HUES64 (cell line): Measurements from ENCODE around the gene MSANTD2.

Experiments used
- H3K27ac ChIP-seq: 2 replicates; pipeline ENCODE4 v1.7.0; 2013; ENCODE audit warnings: low read depth, low read length, inconsistent platforms
- H3K27me3 ChIP-seq: 2 replicates; pipeline ENCODE4 v1.6.1; 2013; ENCODE audit warnings: mild to moderate bottlenecking, low read length; ENCODE audit not compliant: insufficient read depth
- H3K36me3 ChIP-seq: 2 replicates; pipeline ENCODE4 v1.6.1; 2013; ENCODE audit warnings: mild to moderate bottlenecking, low read length; ENCODE audit not compliant: insufficient read depth
- H3K4me1 ChIP-seq: 2 replicates; pipeline ENCODE4 v1.6.1; 2013; ENCODE audit warnings: mild to moderate bottlenecking, low read length, moderate library complexity; ENCODE audit not compliant: insufficient read depth
- H3K4me3 ChIP-seq: 2 replicates; pipeline ENCODE4 v1.5.1; 2013; ENCODE audit warnings: mild to moderate bottlenecking, low read length, moderate library complexity
- H3K9ac ChIP-seq: 2 replicates; pipeline ENCODE4 v1.6.1; 2013; ENCODE audit warnings: mild to moderate bottlenecking, low read depth, low read length
- H3K9me3 ChIP-seq: 2 replicates; pipeline ENCODE4 v1.6.1; 2013; ENCODE audit warnings: low read depth, low read length; ENCODE audit not compliant: insufficient read depth
- WGBS: fragments of 150-250, 120-280 bp; methylation state at CpG from one replicate; pipeline ENCODE4 v1.1.7; 2013; ENCODE audit warnings: missing lambda C conversion rate; 5-methylcytosine and 5-hydroxymethylcytosine counted together

MSANTD2 gene

DNA sequence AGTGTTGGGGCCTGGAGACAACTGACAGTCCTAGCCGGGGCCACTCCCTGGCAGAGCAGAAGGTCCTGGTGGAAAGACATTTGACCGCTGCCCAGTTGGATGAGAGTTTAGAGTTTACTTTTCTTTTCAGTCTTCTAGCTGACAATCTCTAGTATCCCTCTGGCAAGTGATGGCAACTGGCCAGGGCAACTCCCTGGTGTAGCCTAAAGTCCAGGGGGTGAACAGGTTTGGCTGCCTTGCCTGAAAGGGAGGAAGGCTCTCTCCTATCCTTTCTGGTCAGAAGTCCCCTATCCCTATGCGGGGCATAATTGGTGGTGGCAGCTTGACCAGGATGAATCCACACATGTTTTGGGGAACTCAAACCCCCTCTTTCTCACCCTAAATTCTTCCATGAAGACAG is 16.8 kb upstream of the MSANTD2 start:
- H3K27me3 ChIP-seq = peaks cover 8% of the 10 kb centered on the region; the same call in 1 of the 2 replicates
- H3K4me3 ChIP-seq = no peak overlapping the region
- no peaks in the 10 kb centered on the region for H3K4me1 ChIP-seq
- WGBS = 97% methylated on average over 3 of the region's 3 CpGs
- no peaks in the 10 kb centered on the region for H3K9me3 ChIP-seq
- H3K27ac ChIP-seq = no peak overlapping the region
- no peak overlapping the region for H3K9ac ChIP-seq
- H3K36me3 ChIP-seq = no peaks in the 10 kb centered on the region

DNA sequence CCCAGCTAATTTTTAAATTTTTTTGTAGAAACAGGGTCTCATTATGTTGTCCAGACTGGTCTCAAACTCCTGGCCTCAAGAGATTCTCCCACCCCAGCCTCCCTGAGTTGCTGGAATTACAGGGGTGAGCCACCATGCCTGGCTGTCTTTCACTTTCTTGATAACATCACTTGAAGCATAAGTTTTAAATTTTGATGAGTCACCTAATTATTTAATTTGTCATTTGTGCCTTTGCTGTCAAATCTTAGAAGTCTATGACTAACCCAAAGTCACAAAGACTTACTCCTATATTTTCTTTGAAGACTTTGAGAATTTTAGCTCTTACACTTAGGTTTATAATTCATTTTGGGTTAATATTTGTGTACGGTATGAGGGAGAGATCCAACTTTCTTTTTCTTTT is 14.5 kb upstream of the MSANTD2 start:
- no CpG with 5 or more reads among the region's 1 CpG for WGBS
- Histone ChIP-seq H3K27ac (no peak overlapping the region), H3K9ac (no peak overlapping the region), H3K4me3 (no peak overlapping the region), H3K27me3 (peaks cover 8% of the 10 kb centered on the region; the same call in 1 of the 2 replicates), H3K4me1 (no peaks in the 10 kb centered on the region), H3K9me3 (no peaks in the 10 kb centered on the region), H3K36me3 (no peaks in the 10 kb centered on the region)

DNA sequence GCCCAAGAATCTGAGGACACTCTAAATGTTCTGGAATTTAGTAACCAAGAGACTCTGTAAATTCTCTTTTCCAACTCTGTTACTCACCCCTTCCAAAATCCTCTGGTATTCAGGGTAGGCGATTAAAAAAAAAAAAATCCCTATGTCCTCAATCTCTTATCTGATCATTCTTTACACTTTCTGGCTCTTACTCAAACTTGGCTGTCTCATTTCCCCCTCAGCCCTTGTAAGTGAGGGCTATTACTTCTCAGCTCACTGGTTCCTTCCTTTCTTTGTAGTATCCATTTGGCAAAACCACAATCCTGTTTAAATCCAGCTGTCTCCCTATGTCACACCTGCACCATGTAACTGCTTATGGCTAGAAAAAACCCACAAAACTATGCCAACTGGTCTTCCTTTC is 12.7 kb upstream of the MSANTD2 start:
- H3K36me3 ChIP-seq = no peaks in the 10 kb centered on the region
- H3K9me3 ChIP-seq = no peaks in the 10 kb centered on the region
- H3K4me1 ChIP-seq = no peaks in the 10 kb centered on the region
- no peak overlapping the region for H3K27ac ChIP-seq
- no peak overlapping the region for H3K9ac ChIP-seq
- no peak overlapping the region for H3K4me3 ChIP-seq
- peaks cover 4% of the 10 kb centered on the region; the same call in 1 of the 2 replicates for H3K27me3 ChIP-seq
- 100% methylated on average over 1 of the region's 1 CpG for WGBS

DNA sequence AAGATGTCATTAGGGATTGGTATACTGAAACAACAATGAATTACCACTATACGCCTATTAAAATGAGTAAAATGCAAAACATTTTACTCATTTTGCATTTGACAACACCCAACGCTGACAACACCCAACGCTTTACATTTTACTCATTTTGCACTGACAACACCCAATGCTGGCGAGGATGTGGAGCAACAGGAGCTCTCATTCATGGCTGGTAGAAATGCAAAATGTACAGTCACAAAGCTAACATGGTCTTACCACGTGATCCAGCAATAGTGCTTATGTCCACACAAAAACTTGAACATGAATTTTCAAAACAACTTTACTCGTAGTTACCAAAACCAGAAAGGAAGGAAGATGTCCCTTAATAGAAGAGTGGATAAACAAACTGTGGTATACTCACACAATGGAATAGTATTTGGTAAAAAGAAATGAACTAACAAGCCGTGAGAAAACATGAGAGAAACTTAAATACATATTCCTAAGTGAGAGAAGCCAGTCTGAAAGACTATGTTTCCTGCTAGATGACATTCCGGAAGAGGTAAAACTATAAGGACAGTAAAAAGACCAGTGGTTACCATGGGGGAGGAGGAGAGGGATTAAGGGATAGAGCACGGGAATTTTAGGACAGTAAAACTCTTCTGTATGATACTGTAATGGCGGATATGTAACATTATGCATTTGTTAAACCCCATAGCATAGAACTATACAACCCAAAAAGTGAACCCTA is 11.4 kb upstream of the MSANTD2 start:
- no peaks in the 10 kb centered on the region for H3K9me3 ChIP-seq

DNA sequence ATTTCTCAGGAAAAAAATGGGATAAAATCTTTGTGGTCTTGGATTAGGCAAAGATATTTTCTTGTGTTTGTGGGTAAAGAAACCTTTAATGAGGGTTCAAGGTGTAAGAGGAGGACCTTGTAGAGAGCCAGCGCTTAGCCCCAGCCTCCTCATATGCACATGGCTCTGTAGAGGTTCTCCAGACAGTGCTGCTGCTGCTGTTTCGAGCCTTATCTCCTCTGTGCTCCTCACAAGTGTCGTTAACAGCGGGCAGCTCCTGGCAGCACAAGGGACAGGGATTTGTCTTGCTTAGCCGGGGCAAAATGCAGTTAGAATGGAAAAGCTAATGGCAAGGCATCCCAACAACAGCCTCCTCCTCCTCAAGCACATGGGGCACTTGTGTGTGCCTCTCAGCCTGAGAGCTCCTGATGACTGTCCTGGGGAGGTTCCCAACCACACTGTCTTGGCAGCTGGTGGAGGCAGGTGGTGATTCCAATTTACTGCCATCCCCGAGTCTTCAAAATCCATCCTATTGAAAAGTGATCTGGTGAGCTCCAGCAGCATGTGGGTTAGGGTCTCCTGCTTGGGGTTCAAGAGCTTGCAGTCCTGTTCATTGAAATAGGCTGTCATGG is 7.6 kb upstream of the MSANTD2 start:
- 94% methylated on average over 6 of the region's 6 CpGs for WGBS
- Histone ChIP-seq H3K9ac (no peak overlapping the region), H3K27me3 (no peaks in the 10 kb centered on the region), H3K4me3 (no peak overlapping the region), H3K27ac (no peak overlapping the region), H3K9me3 (no peaks in the 10 kb centered on the region), H3K36me3 (no peaks in the 10 kb centered on the region), H3K4me1 (no peaks in the 10 kb centered on the region)

More for the DNA sequence above, 11.4 kb upstream of the MSANTD2 start:
- no peaks in the 10 kb centered on the region for H3K27me3 ChIP-seq
- H3K9ac ChIP-seq = no peak overlapping the region
- 85% methylated on average over 8 of the region's 10 CpGs for WGBS
- no peak overlapping the region for H3K4me3 ChIP-seq
- H3K4me1 ChIP-seq = no peaks in the 10 kb centered on the region
- H3K36me3 ChIP-seq = no peaks in the 10 kb centered on the region
- H3K27ac ChIP-seq = no peak overlapping the region

DNA sequence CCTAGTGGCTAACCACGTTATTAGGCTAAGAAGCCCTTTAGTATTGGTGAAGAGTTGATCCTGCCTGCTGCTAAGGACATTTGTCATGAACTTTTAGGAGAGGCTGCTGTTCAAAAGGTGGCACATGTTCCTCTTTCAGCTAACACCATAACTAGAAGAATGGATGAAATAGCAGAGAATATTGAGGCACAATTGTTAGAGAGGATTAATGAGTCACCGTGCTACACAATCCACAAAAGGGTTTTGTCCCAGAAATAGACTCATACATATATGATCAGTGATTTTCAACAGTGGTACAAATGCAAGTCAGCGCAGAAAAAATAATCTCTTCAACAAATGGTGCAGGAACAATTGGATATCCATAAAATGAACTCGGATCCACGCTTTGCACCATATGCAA is 7.0 kb upstream of the MSANTD2 start:
- no peak overlapping the region for H3K9ac ChIP-seq
- no peaks in the 10 kb centered on the region for H3K9me3 ChIP-seq
- no peaks in the 10 kb centered on the region for H3K27me3 ChIP-seq
- H3K4me1 ChIP-seq = no peaks in the 10 kb centered on the region
- 92% methylated on average over 5 of the region's 5 CpGs for WGBS
- no peaks in the 10 kb centered on the region for H3K36me3 ChIP-seq
- H3K27ac ChIP-seq = no peak overlapping the region
- no peak overlapping the region for H3K4me3 ChIP-seq

DNA sequence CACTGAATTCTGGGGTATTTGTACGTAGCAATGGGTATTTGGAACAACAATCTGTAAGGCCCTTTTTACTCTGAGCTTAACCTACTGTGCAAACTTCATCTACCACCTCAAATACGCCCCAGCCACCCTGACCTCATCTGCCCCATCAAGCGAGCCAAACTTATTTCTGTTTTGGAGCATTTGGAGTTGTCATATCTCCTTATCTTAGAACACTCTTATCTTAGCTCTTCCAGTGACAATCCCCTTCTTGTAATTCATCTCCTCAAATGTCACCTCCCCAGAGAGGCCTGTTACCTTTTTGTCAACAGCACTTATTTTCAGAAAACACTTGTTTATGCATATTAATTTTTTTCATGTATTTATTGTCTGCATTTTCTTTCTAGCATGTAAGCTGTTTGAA is 4.7 kb upstream of the MSANTD2 start:
- Histone ChIP-seq H3K27ac (no peak overlapping the region), H3K4me3 (no peak overlapping the region), H3K36me3 (no peaks in the 10 kb centered on the region), H3K9ac (no peak overlapping the region), H3K4me1 (peaks cover 11% of the 10 kb centered on the region; the same call in 1 of the 2 replicates), H3K9me3 (no peaks in the 10 kb centered on the region), H3K27me3 (no peaks in the 10 kb centered on the region)
- WGBS = 90% methylated on average over 3 of the region's 3 CpGs

DNA sequence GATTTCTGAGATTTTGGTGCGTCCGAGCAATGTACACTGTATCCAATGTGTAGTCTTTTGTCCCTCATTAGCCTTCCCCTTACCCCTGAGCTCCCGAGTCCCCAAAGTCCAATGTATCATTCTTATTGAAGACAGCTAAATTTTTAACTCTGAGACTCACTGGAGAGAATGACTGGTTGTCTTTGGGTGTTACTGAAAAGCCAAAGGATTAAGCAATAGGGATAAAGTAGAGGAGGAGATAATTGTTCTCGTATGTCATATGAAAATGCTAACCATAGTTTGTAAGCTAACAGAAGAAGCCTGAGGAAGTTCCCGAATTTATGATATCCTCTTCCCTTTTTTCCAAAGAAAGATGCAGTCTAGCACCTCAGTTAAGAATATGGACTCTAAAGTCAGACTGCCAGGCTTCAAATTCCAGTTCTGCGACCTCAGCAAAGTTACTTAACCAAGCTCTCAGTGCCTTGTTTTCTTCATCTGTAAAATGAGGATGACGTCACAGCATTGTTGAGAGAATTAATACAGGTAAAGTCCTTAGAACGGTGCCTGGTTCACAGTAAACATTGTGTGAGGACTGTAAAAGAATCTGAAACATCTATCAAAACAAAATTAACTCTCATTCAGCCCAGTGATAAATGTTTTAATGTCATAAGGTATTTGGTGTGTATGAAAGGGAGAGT is 1.6 kb upstream of the MSANTD2 start:
- H3K9me3 ChIP-seq = no peaks in the 10 kb centered on the region
- no peaks in the 10 kb centered on the region for H3K27me3 ChIP-seq
- peaks cover 25% of the 10 kb centered on the region for H3K4me1 ChIP-seq
- WGBS = 90% methylated on average over 8 of the region's 8 CpGs
- 0 out of 2 replicates have a peak overlapping the region, but pooled peaks have one; percentile 68 for H3K4me3 ChIP-seq
- no peak overlapping the region for H3K9ac ChIP-seq
- H3K36me3 ChIP-seq = no peaks in the 10 kb centered on the region
- H3K27ac ChIP-seq = no peak overlapping the region

DNA sequence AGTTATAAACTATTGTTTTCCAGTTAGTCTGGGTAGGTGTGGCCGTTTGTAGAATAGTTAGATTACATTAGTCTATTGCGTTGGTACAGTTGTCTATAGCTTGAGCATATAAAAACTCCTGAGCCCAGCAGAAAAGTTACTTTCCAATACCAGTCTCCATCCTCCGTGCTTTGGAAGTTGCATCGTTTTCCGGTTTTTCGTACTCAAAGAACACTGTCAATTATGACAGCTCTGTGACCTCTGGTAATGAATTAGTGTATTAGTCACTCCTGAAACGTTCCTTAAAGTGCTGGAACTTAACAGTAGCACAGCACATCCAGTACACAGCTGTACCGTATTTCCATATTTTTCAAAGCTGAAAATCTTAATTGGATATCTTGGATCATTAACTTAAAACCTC is 808 bp upstream of the MSANTD2 start:
- Histone ChIP-seq H3K27me3 (no peaks in the 10 kb centered on the region), H3K9ac (peak overlapping the region; percentile 93; the same call in 1 of the 2 replicates), H3K9me3 (no peaks in the 10 kb centered on the region), H3K36me3 (no peaks in the 10 kb centered on the region), H3K4me3 (peak overlapping the region; percentile 68), H3K4me1 (peaks cover 25% of the 10 kb centered on the region), H3K27ac (peak overlapping the region; percentile 94)
- WGBS = 57% methylated on average over 8 of the region's 8 CpGs

DNA sequence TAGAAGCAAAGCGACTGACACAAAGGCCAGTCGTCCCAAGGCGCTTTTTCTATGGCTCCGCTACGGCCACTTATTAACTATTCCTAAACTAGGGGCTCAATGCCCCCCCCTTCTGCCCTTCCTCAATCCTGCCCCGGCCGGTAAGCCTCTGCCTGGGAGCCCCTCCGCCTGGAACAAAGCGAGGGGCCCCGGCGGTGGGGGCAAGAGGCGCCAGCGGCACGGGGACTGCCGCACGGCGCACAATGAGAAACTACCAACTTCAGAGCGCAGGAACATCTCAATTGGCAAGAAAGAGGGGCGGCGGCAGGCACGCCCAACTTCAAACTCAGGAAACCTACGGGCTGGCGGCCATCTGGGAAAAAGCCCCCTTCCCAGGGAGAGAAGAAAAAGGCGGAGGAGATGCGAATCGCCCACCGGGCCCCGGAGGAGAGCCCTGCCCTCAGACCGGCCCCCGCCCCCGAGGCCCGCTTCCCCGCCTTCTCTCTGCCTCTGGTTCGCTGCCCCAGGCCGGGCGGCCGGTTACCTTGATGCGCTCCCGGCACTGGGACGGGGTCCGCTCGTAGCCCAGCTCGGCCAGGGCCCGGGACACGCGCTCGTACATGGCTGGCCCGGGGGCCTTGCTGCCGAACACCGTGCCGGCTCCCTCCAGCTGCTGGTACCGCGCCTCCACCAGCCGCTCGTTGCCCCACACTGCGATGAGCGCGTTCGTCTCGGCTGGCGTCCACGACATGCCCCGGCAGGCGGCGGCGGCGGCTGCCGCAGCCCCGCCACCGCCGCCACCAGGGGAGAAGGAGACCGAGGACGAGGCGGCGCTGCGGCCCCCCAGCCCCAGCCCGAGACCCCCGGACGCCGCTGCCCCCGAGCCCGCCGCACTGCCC is 619 bp downstream of the MSANTD2 start:
- no peaks in the 10 kb centered on the region for H3K9me3 ChIP-seq
- H3K36me3 ChIP-seq = no peaks in the 10 kb centered on the region
- H3K27me3 ChIP-seq = no peaks in the 10 kb centered on the region
- H3K9ac ChIP-seq = peak overlapping the region; percentile 93
- H3K4me3 ChIP-seq = peak overlapping the region; percentile 68
- WGBS = under 1% methylated on average over 83 of the region's 83 CpGs
- H3K27ac ChIP-seq = peak overlapping the region; percentile 94
- H3K4me1 ChIP-seq = peaks cover 25% of the 10 kb centered on the region
